ENCODE data around the gene CHTOP. TPM values are rescaled to one million over a fixed set of nuclear protein-coding genes. Genes with fewer than 3 reads are reported as not detected.

The CHTOP gene
- total and polyA plus RNA-seq, 2 of the 4 experiments (the other 2 are of a cell fraction), result 33.9 to 50.8 TPM

DNA sequence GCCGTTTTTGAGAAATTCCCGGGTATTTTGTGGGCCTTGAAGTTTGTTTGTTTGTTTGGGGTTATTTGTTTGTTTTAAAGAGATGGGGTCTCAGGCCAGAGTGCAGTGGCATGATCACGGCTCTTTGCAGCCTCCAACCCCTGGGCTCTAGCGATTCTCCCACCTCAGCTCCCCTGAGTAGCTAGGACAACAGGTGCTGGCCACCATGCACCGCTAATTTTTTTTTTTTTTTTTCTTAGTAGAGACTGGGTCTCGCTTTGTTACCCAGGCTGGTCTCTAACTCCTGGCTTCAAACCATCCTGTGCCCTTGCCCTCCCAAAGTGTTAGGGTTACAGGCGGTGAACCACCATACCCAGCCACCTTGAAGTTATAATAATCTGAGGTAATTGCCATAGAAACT lies 2.0 kb downstream of the CHTOP start:
- in situ Hi-C loops (cut with MboI; ENCODE audit: low sequenced_read_pairs), result no loop called here
- H4K20me1 ChIP-seq (ENCODE audit: insufficient read depth, low read length), result peaks cover 31% of the 10 kb centered on the region

More for the DNA sequence above, 2.0 kb downstream of the CHTOP start:
- no peak overlapping the region; the same call in 1 of the 2 replicates for H3K4me2 ChIP-seq (ENCODE audit: low read depth, low read length)
- DNase-seq (no peak), ATAC-seq (ENCODE audit: low read depth) (no peak)
- no peak overlapping the region for H3K56ac ChIP-seq (ENCODE audit: extremely low read depth, insufficient read depth, low read length)
- H3K4ac ChIP-seq (ENCODE audit: low read depth, low read length), result no peak overlapping the region
- peaks cover 37% of the 10 kb centered on the region for H3K36me3 ChIP-seq (ENCODE audit: control insufficient read depth, insufficient read depth, low read length)
- ChIA-PET POLR2A (ENCODE audit: unreplicated experiment) (no interaction called here), CTCF (no interaction called here)
- no peak overlapping the region for H2BK120ac ChIP-seq (ENCODE audit: low read depth, low read length)
- no peaks in the 10 kb centered on the region for H3K9me3 ChIP-seq (ENCODE audit: control insufficient read depth, insufficient read depth, low read length)
- no peak overlapping the region for H3K23ac ChIP-seq (ENCODE audit: low read depth, low read length)
- no peak overlapping the region for H2AFZ ChIP-seq (replicated peaks; ENCODE audit: low read length, poor library complexity)
- H3K9ac ChIP-seq (ENCODE audit: low read depth, low read length), result no peak overlapping the region
- H4K8ac ChIP-seq (ENCODE audit: low read depth in 2 of 2, low read length in 2 of 2), result no peak overlapping the region
- H4K5ac ChIP-seq (ENCODE audit: low read depth, low read length), result no peak overlapping the region
- TF ChIP-seq CHD1 (IDR thresholded peaks at IDR 0.05; ENCODE audit: low read depth, low read length), result no peak
- TF ChIP-seq CEBPB (IDR thresholded peaks at IDR 0.05; ENCODE audit: low read depth, low read length), result no peak
- TF ChIP-seq NFE2L2 (IDR thresholded peaks at IDR 0.05; ENCODE audit: low read depth, low read length), result no peak
- TF ChIP-seq, protein P1, sequence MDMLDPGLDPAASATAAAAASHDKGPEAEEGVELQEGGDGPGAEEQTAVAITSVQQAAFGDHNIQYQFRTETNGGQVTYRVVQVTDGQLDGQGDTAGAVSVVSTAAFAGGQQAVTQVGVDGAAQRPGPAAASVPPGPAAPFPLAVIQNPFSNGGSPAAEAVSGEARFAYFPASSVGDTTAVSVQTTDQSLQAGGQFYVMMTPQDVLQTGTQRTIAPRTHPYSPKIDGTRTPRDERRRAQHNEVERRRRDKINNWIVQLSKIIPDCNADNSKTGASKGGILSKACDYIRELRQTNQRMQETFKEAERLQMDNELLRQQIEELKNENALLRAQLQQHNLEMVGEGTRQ (IDR thresholded peaks at IDR 0.05; ENCODE audit: low read depth, low read length), result no peak
- no peak for TF ChIP-seq MXI1 (IDR thresholded peaks at IDR 0.05; ENCODE audit: borderline replicate concordance, low read depth, low read length)
- no peak for TF ChIP-seq MAFK (IDR thresholded peaks at IDR 0.05; ENCODE audit: low read depth, low read length)
- no peak for TF ChIP-seq SMC3 (IDR thresholded peaks at IDR 0.05; ENCODE audit: low read depth, low read length)
- TF ChIP-seq BHLHE40 (IDR thresholded peaks at IDR 0.05; ENCODE audit: low read depth, low read length), result no peak
- TF ChIP-seq RFX5 (IDR thresholded peaks at IDR 0.05; ENCODE audit: low read depth, low read length), result no peak
- TF ChIP-seq POLR2A (IDR thresholded peaks at IDR 0.05; ENCODE audit: low read depth, low read length), result no peak
- TF ChIP-seq MAZ (IDR thresholded peaks at IDR 0.05; ENCODE audit: borderline replicate concordance, low read depth, low read length), result no peak
- no peak for TF ChIP-seq RCOR1 (IDR thresholded peaks at IDR 0.05; ENCODE audit: insufficient replicate concordance, low read length)
- TF ChIP-seq, protein P2, sequence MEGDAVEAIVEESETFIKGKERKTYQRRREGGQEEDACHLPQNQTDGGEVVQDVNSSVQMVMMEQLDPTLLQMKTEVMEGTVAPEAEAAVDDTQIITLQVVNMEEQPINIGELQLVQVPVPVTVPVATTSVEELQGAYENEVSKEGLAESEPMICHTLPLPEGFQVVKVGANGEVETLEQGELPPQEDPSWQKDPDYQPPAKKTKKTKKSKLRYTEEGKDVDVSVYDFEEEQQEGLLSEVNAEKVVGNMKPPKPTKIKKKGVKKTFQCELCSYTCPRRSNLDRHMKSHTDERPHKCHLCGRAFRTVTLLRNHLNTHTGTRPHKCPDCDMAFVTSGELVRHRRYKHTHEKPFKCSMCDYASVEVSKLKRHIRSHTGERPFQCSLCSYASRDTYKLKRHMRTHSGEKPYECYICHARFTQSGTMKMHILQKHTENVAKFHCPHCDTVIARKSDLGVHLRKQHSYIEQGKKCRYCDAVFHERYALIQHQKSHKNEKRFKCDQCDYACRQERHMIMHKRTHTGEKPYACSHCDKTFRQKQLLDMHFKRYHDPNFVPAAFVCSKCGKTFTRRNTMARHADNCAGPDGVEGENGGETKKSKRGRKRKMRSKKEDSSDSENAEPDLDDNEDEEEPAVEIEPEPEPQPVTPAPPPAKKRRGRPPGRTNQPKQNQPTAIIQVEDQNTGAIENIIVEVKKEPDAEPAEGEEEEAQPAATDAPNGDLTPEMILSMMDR (conservative IDR thresholded peaks at IDR 0.05; ENCODE audit: low read depth, low read length), result no peak
- TF ChIP-seq RAD21 (IDR thresholded peaks at IDR 0.05; ENCODE audit: low read length), result no peak
- TF ChIP-seq, protein P3, sequence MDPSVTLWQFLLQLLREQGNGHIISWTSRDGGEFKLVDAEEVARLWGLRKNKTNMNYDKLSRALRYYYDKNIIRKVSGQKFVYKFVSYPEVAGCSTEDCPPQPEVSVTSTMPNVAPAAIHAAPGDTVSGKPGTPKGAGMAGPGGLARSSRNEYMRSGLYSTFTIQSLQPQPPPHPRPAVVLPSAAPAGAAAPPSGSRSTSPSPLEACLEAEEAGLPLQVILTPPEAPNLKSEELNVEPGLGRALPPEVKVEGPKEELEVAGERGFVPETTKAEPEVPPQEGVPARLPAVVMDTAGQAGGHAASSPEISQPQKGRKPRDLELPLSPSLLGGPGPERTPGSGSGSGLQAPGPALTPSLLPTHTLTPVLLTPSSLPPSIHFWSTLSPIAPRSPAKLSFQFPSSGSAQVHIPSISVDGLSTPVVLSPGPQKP (IDR thresholded peaks at IDR 0.05; ENCODE audit: borderline replicate concordance, low read depth, low read length), result no peak
- no peak for TF ChIP-seq FOS (IDR thresholded peaks at IDR 0.05; ENCODE audit: low read depth, low read length)
- no peak overlapping the region for H2BK20ac ChIP-seq (ENCODE audit: low read depth, low read length)
- H2AK5ac ChIP-seq (ENCODE audit: low read depth, low read length), result no peak overlapping the region
- intact Hi-C loops (cut with micrococcal nuclease) (loop anchor here (2.0 kb wide), 1 partner anchor 63 kb away; no protein-coding TSS in a partner anchor), dilution Hi-C loops (cut with HindIII; ENCODE audit: low sequenced_read_pairs, unreplicated experiment) (no loop called here)
- peaks cover 41 to 57% of the 10 kb centered on the region in 2 experiments for H3K79me1 ChIP-seq (ENCODE audit: low read depth in 1 of 2, low read length in 2 of 2)
- no TSS peak for BruUV-seq (replicated peaks)
- no peak overlapping the region for H3K18ac ChIP-seq (ENCODE audit: low read depth, low read length)
- H3K27me3 ChIP-seq (ENCODE audit: control insufficient read depth, insufficient read depth, low read length), result no peaks in the 10 kb centered on the region
- H2BK5ac ChIP-seq (ENCODE audit: low read depth, low read length, poor library complexity, severe bottlenecking), result no peak overlapping the region
- no peak overlapping the region for H3K14ac ChIP-seq (replicated peaks; ENCODE audit: low read depth, low read length)
- peaks cover 3% of the 10 kb centered on the region for H3K4me1 ChIP-seq (ENCODE audit: control insufficient read depth, insufficient read depth, low read length)
- H2BK15ac ChIP-seq (ENCODE audit: low read depth, low read length), result no peak overlapping the region
- no peak overlapping the region for H3K4me3 ChIP-seq (ENCODE audit: insufficient read depth, low read depth, low read length)
- 0 out of 2 replicates have a peak, but pooled peaks cover 8% of the 10 kb centered on the region for H3K9me1 ChIP-seq (ENCODE audit: insufficient read depth, low read length)
- no peak overlapping the region for H3K27ac ChIP-seq (ENCODE audit: insufficient read depth, low read length)
- no CpG with 5 or more reads among the region's 7 CpGs for WGBS, 2 experiments (ENCODE audit: extremely low coverage in 2 of 2, insufficient read length in 1 of 2)
- no peak overlapping the region for H4K91ac ChIP-seq (ENCODE audit: insufficient read depth, low read depth, low read length)
- no peak overlapping the region for H2AK9ac ChIP-seq (replicated peaks; ENCODE audit: low read depth, low read length, poor library complexity)
